AG04449 (cell line): ENCODE measurements around the gene A1BG.

Experiments used
- CTCF ChIA-PET: fragments of 350-600 bp; formaldehyde crosslinking; extraction: SDS; loops from one replicate; lab custom pipeline; 2021; ENCODE audit warnings: antibody characterized with exemption; lab: Yijun Ruan, JAX
- POLR2A ChIA-PET: fragments of 400-600, 350-600 bp; formaldehyde crosslinking; extraction: SDS; loops from one replicate; lab custom pipeline; 2020; ENCODE audit warnings: antibody characterized with exemption, inconsistent platforms; lab: Yijun Ruan, JAX
- DNase-seq: peaks from one replicate; pipeline ENCODE4 v3.0.0-alpha.2; 2010; ENCODE audit warnings: low read depth, low spot score
- H3K4me3 ChIP-seq: 2 replicates; pipeline ENCODE4 v1.5.1; 2011; ENCODE audit warnings: low read depth, mild to moderate bottlenecking, control low read depth, low read length
- TF ChIP-seq, protein P1 (sequence below): IDR thresholded peaks from one replicate; pipeline ENCODE4 v1.5.1; 2011; ENCODE audit warnings: mild to moderate bottlenecking, moderate library complexity, low read length, control low read depth, inconsistent platforms; ENCODE audit not compliant: insufficient read depth; ENCODE audit errors: missing control alignments

A1BG gene

DNA sequence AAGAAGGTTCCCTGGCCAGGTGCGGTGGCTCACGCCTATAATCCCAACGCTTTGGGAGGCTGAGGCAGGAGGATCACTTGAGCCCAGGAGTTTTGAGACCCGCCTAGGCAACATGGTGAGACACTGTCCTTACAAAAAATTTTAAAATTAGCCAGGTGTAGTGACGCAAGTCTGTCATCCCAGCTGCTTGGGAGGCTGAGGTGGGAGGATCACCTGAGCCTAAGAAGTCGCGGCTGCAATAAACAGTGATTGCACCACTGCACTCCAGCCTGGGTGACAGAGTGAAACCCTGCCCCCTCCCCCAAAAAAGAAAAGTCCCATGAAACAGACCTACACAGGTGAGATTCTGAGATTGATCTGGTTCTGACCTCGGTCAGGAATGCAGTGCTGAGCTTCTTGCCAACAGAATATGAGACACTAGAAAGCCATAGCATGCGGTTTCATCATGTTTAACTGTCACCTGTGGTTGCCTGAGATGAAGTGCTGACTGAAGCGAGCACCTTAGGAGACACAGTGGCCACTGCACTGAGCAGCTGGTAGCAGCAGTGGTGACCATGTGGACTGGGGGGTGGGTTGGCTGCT is 2.0 kb upstream of the A1BG start:
- H3K4me3 ChIP-seq, result no peak overlapping the region
- TF ChIP-seq, protein P1, sequence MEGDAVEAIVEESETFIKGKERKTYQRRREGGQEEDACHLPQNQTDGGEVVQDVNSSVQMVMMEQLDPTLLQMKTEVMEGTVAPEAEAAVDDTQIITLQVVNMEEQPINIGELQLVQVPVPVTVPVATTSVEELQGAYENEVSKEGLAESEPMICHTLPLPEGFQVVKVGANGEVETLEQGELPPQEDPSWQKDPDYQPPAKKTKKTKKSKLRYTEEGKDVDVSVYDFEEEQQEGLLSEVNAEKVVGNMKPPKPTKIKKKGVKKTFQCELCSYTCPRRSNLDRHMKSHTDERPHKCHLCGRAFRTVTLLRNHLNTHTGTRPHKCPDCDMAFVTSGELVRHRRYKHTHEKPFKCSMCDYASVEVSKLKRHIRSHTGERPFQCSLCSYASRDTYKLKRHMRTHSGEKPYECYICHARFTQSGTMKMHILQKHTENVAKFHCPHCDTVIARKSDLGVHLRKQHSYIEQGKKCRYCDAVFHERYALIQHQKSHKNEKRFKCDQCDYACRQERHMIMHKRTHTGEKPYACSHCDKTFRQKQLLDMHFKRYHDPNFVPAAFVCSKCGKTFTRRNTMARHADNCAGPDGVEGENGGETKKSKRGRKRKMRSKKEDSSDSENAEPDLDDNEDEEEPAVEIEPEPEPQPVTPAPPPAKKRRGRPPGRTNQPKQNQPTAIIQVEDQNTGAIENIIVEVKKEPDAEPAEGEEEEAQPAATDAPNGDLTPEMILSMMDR, result no peak
- no peak for DNase-seq
- ChIA-PET CTCF (no interaction called here), POLR2A (interaction anchor here (1.0 kb wide), 2 partner anchors 8 to 15 kb away, joined by 3 read pairs; no protein-coding TSS in a partner anchor)

DNA sequence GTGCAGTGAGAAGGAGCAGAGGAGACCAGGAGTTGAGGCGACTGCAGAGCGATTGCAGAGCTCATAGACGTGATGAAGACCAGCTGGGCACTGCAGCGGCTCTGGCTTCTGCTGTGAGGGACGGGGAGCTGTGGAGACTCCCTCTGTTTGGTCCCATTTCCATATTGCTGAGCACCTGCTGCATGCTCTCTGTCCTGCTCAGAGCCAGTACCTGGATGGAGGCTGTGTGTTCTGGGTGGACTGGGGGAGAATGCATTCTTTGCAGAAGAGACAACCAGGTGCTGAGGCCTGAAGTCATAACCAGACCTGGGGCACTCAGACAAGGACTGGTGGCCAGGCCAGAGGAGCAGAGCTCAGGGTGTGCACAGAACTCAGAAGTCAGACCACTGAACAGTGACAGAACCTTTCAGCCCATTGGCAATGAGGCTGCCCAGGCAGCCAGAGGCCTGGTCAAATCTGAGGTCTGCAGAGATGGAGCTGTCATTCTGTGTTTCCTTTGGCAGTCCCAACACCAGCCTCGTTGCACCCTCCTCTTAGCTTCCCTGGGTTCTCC is 1.3 kb upstream of the A1BG start:
- TF ChIP-seq, protein P1, result no peak
- CTCF ChIA-PET, result no interaction called here
- no peak overlapping the region for H3K4me3 ChIP-seq
- DNase-seq, result no peak
- POLR2A ChIA-PET, result no interaction called here

DNA sequence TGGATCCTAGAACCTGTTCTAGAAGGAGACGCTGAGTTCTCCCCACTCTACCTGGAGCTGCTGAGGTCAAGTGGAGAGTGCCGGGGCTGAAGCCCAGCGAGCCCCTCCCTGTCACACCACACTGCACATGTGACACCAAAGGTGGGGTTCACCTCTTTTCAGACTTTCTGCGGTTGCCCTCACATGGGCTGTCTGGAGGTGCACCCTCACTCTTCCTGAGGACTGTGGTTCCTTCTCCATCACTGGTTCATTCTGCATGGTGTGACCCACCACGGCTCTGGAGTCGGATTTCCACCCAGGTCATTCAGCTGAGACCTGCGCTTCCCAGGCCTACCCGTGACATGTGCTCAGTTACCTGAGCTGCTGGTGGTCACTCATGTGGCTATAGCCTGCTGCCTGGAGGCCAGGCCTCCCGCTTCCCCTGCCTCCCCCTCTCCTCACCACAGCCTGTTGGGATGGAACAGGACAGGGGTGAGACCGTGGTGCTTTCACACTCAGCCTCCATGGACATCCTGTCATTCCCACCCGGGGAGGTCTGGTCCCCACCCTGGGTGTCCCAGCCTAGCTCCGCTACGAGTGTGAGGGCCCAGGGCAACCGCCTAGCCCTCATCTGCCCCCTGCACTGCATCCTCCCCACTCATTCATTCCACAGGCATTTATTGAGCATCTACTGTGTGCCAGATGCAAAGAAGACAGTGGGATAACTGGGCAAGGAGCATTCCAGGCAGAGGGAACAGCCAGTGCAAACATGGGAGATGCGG is 605 bp upstream of the A1BG start:
- POLR2A ChIA-PET, result no interaction called here
- TF ChIP-seq, protein P1, result no peak
- CTCF ChIA-PET, result no interaction called here

DNA sequence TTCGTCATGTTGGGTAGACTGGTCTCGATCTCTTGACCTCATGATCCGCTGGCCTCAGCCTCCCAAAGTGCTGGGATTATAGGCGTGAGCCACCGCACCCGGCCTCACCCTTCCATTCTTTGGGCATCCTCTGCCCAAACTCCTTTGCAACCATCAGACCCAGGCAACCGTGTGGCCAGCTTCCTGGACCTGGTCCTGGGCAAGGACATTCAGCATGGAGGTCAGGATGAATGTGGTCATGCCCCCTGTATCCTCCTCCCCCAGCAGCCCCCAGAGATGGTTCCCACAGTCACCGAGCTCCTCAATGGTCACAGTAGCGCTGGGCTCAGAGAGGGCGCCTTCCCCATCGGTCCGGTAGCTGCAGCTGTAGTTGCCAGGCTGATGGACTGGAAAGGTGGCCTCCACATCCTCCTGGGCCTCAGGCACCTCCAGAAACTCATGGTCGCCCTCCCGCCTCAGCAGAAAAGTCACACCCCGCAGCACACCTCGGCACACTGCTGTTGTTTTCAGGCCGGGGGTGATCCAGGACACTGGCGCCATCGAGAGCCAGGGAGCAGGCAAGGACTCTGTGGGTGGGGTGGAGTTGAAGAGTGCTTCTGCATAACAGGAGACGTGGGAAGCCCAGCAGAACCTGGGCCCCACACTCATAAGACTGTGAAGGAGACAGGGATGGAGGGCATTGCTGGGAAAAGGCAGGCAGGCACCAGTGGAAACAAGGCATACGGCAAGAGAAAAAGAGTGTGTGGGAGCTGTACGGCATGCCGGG is 1.1 kb downstream of the A1BG start:
- TF ChIP-seq, protein P1, result no peak
- CTCF ChIA-PET, result no interaction called here
- no peak for DNase-seq
- no peak overlapping the region for H3K4me3 ChIP-seq
- POLR2A ChIA-PET, result interaction anchor here (1.1 kb wide), 1 partner anchor 10 kb away, joined by 3 read pairs; the partner anchor contains the start of gene ZNF497

More for the DNA sequence above, 605 bp upstream of the A1BG start:
- H3K4me3 ChIP-seq, result no peak overlapping the region
- no peak for DNase-seq

DNA sequence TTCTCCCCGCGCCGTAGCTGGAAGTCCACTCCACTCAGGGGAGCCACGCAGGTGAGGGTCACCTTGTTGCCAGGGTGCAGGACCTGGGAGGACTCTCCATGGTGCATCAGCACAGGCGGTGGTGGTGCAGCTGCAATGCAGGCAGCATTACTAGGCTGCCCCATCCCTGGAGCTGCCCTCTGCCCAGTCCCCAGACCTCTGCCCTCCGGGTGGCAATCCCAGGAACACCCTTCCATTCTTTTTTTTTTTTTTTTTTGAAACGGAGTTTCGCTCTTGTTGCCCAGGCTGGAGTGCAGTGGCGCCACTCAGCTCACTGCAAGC is 1.8 kb downstream of the A1BG start:
- H3K4me3 ChIP-seq, result no peak overlapping the region
- POLR2A ChIA-PET, result interaction anchor here (1.1 kb wide), 1 partner anchor 11 kb away, joined by 3 read pairs; the partner anchor contains the start of gene ZNF497
- TF ChIP-seq, protein P1, result no peak
- no peak for DNase-seq
- CTCF ChIA-PET, result no interaction called here
